Measurements from ENCODE around the gene MARK4. TPM values are rescaled to one million over a fixed set of nuclear protein-coding genes. Genes with fewer than 3 reads are reported as not detected.

The MARK4 gene
- total RNA-seq, 1 donor from 2014 or later = 16.7 TPM

DNA sequence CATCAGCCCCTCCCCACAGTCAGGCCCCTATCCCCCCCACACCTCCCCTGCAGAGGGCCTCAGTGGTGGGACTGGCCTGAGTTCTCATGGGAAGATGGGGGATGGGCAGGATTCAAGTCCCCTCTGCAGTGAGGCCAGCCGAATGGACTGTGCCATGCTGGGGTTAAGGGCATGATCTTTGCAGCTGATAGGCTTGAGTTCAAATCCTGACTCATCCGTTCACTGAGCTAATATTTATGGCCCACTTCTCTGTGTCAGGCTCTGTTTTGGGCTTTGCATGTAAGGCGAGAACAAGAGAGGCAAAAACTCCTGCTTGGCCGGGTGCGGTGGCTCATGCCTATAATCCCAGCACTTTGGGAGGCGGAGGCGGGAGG lies 20.7 kb downstream of the MARK4 start:
- no peak for DNase-seq (ENCODE audit: extremely low spot score in 2 of 2)
- Histone ChIP-seq H3K27ac (no peak overlapping the region), H3K27me3 (no peaks in the 10 kb centered on the region), H3K4me3 (no peak overlapping the region), H3K4me1 (no peaks in the 10 kb centered on the region), H3K9me3 (no peaks in the 10 kb centered on the region), H3K36me3 (peaks cover 0 to 58% of the 10 kb centered on the region in 2 donors)
- intact Hi-C loops (cut with DNase I) = no loop called here
- TF ChIP-seq POLR2AphosphoS5 (IDR thresholded peaks at IDR 0.05; ENCODE audit: insufficient read depth in 1 of 2, low read depth in 1 of 2) (no peak), POLR2A (IDR thresholded peaks at IDR 0.05) (no peak)
- TF ChIP-seq, protein P1, sequence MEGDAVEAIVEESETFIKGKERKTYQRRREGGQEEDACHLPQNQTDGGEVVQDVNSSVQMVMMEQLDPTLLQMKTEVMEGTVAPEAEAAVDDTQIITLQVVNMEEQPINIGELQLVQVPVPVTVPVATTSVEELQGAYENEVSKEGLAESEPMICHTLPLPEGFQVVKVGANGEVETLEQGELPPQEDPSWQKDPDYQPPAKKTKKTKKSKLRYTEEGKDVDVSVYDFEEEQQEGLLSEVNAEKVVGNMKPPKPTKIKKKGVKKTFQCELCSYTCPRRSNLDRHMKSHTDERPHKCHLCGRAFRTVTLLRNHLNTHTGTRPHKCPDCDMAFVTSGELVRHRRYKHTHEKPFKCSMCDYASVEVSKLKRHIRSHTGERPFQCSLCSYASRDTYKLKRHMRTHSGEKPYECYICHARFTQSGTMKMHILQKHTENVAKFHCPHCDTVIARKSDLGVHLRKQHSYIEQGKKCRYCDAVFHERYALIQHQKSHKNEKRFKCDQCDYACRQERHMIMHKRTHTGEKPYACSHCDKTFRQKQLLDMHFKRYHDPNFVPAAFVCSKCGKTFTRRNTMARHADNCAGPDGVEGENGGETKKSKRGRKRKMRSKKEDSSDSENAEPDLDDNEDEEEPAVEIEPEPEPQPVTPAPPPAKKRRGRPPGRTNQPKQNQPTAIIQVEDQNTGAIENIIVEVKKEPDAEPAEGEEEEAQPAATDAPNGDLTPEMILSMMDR (IDR thresholded peaks at IDR 0.05) = no peak

DNA sequence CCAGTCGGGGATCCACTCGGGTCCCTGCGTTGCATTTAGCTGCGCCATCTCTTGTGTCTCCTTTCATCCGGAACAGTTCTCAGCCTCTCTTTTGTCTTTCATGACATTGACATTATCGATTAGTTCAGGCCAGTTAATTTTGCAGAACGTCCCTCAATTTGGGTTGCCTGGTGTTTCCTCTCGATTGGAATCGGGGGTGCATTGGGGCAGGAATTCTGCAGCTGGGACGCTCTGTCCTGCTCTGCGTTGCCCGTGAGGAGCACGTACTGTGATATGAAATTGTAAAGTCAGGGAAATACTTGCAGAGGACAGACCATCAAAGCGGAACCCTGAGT lies 22.4 kb downstream of the MARK4 start:
- no peak overlapping the region for H3K27ac ChIP-seq
- TF ChIP-seq, protein P1 (IDR thresholded peaks at IDR 0.05) = no peak
- TF ChIP-seq POLR2AphosphoS5 (IDR thresholded peaks at IDR 0.05; ENCODE audit: insufficient read depth in 1 of 2, low read depth in 1 of 2) = no peak
- no peak for TF ChIP-seq POLR2A (IDR thresholded peaks at IDR 0.05)
- no peak overlapping the region for H3K4me3 ChIP-seq
- H3K27me3 ChIP-seq = no peaks in the 10 kb centered on the region
- H3K4me1 ChIP-seq = no peaks in the 10 kb centered on the region
- no peaks in the 10 kb centered on the region for H3K9me3 ChIP-seq
- no peak for DNase-seq (ENCODE audit: extremely low spot score in 2 of 2)
- H3K36me3 ChIP-seq = peaks cover 0 to 62% of the 10 kb centered on the region in 2 donors
- intact Hi-C loops (cut with DNase I) = no loop called here

DNA sequence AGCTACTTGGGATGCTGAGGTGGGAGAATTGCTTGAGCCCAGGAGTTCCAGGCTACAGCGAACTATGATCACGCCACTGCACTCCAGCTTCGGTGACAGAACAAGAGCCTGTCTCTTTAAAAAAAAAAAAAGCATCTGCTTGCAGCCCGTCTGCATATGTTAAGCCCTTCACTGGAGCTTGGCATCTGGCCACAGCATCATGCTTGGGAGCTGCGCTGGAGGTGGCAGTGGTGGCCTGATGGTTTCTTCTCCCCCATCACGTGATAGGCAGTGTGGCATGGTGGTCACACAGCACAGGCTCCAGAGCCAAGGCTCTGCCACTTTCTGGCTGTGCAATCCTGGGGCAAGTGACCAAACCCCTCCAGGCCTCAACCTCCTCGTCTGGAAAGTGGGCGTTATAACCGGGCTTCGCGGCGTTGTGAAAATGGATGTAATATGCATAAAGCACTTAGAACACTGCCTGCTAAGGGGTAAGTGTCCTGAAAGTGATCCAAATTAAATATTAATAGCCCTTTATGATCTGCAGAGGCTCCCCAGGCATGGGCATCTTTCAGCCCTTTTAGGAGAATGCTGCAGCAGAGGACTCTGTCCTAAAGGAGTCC lies 24.4 kb downstream of the MARK4 start:
- TF ChIP-seq POLR2AphosphoS5 (IDR thresholded peaks at IDR 0.05; ENCODE audit: insufficient read depth in 1 of 2, low read depth in 1 of 2) = no peak
- TF ChIP-seq, protein P1 (IDR thresholded peaks at IDR 0.05) = no peak
- TF ChIP-seq POLR2A (IDR thresholded peaks at IDR 0.05) = no peak
- H3K27ac ChIP-seq = no peak overlapping the region
- H3K9me3 ChIP-seq = no peaks in the 10 kb centered on the region
- no peaks in the 10 kb centered on the region for H3K4me1 ChIP-seq
- DNase-seq (ENCODE audit: extremely low spot score in 2 of 2) = no peak
- peaks cover 0 to 68% of the 10 kb centered on the region in 2 donors for H3K36me3 ChIP-seq
- intact Hi-C loops (cut with DNase I) = no loop called here
- no peaks in the 10 kb centered on the region for H3K27me3 ChIP-seq
- no peak overlapping the region for H3K4me3 ChIP-seq

DNA sequence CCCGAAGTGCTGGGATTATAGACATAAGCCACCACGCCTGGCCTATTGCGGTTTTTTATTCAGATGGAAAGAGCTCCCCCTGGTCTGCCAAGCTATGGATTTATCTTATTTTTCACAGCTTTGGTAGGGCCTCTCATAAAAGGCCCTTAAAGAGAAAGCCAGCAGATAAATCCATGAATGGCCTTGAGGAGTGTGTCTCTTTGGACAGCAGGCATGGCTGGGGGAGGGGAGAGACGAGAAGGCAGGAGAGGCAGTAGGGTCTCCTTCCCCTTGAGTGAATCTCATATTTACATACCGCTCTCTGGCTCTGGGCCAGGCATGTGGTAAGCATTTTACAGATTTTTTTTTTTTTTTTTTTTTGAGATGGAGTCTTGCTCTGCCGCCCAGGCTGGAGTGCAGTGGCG lies 25.2 kb downstream of the MARK4 start:
- no peak for TF ChIP-seq POLR2AphosphoS5 (IDR thresholded peaks at IDR 0.05; ENCODE audit: insufficient read depth in 1 of 2, low read depth in 1 of 2)
- TF ChIP-seq, protein P1 (IDR thresholded peaks at IDR 0.05) = no peak
- no peak for TF ChIP-seq POLR2A (IDR thresholded peaks at IDR 0.05)
- Histone ChIP-seq H3K4me1 (no peaks in the 10 kb centered on the region), H3K27ac (no peak overlapping the region), H3K27me3 (no peaks in the 10 kb centered on the region), H3K9me3 (no peaks in the 10 kb centered on the region), H3K4me3 (no peak overlapping the region), H3K36me3 (peaks cover 0 to 68% of the 10 kb centered on the region in 2 donors)
- intact Hi-C loops (cut with DNase I) = no loop called here
- DNase-seq (ENCODE audit: extremely low spot score in 2 of 2) = no peak

DNA sequence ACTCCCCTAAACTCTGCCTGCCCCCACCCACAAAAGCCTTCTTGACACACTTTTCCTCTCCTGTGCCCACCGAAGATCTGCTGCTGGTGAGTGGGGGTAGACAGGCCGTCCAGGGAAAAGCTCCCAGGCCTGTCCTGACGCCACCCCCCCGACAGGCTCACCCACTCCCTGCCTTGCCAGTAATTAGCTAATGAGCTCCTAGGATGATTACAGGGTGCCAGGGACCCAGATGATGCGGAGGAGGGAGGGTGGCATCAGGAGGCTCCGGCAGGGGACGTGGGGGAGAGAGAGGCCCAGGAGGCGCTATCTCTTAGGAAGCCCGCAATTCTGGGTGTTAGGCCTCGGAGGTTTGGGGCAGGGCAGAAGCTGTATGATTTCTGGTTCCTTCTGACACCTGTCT lies 27.0 kb downstream of the MARK4 start:
- no peaks in the 10 kb centered on the region for H3K4me1 ChIP-seq
- TF ChIP-seq POLR2A (IDR thresholded peaks at IDR 0.05) = no peak
- TF ChIP-seq POLR2AphosphoS5 (IDR thresholded peaks at IDR 0.05; ENCODE audit: insufficient read depth in 1 of 2, low read depth in 1 of 2) = no peak
- TF ChIP-seq, protein P1 (IDR thresholded peaks at IDR 0.05) = no peak
- H3K36me3 ChIP-seq = peaks cover 0 to 75% of the 10 kb centered on the region in 2 donors
- DNase-seq (ENCODE audit: extremely low spot score in 2 of 2) = no peak
- H3K9me3 ChIP-seq = no peaks in the 10 kb centered on the region
- no peaks in the 10 kb centered on the region for H3K27me3 ChIP-seq
- intact Hi-C loops (cut with DNase I) = no loop called here
- no peak overlapping the region for H3K27ac ChIP-seq
- H3K4me3 ChIP-seq = no peak overlapping the region
